Activated naive CD4-positive, alpha-beta T cell treated with anti-CD3 and anti-CD28 coated beads, Interleukin-2, amount 50 U/mL, for 24 hours (primary cell): ENCODE data around the gene ATP5F1A.
"Not testable (repeated sequence)": the region's sequence is repeated elsewhere in the genome, so short reads cannot be mapped to it uniquely, and the experiment has no call there.

Source experiments
- H3K27ac Mint-ChIP-seq: one replicate; pipeline ENCODE4 v1.8.0; 2021; ENCODE audit warnings: mild to moderate bottlenecking, mixed read lengths
- H3K27me3 Mint-ChIP-seq: one replicate; pipeline ENCODE4 v1.8.0; 2021; ENCODE audit warnings: mixed read lengths
- H3K36me3 Mint-ChIP-seq: one replicate; pipeline ENCODE4 v1.8.0; 2021; ENCODE audit warnings: mixed read lengths
- H3K4me1 Mint-ChIP-seq: one replicate; pipeline ENCODE4 v1.8.0; 2021; ENCODE audit warnings: mixed read lengths
- H3K4me3 Mint-ChIP-seq: one replicate; pipeline ENCODE4 v1.8.0; 2021; ENCODE audit warnings: mild to moderate bottlenecking, mixed read lengths
- H3K9me3 Mint-ChIP-seq: one replicate; pipeline ENCODE4 v1.8.0; 2021; ENCODE audit warnings: mixed read lengths

ATP5F1A gene

GRCh38 chr18:46067438-46068007 is 30.6 kb downstream of the ATP5F1A start:
- Mint-ChIP-seq H3K4me1 (peaks cover 30% of the 10 kb centered on the region), H3K27ac (no peak overlapping the region), H3K36me3 (no peaks in the 10 kb centered on the region), H3K27me3 (no peaks in the 10 kb centered on the region), H3K4me3 (no peak overlapping the region), H3K9me3 (no peaks in the 10 kb centered on the region)

GRCh38 chr18:46062781-46063180 is 35.3 kb downstream of the ATP5F1A start:
- H3K27me3 Mint-ChIP-seq = no peaks in the 10 kb centered on the region
- no peaks in the 10 kb centered on the region for H3K36me3 Mint-ChIP-seq
- peaks cover 9% of the 10 kb centered on the region for H3K4me1 Mint-ChIP-seq
- no peak overlapping the region for H3K4me3 Mint-ChIP-seq
- H3K9me3 Mint-ChIP-seq = no peaks in the 10 kb centered on the region
- no peak overlapping the region for H3K27ac Mint-ChIP-seq

- Mint-ChIP-seq H3K27me3 (no peaks in the 10 kb centered on the region), H3K36me3 (no peaks in the 10 kb centered on the region), H3K4me1 (peaks cover 6% of the 10 kb centered on the region), H3K27ac (no peak overlapping the region), H3K4me3 (no peak overlapping the region), H3K9me3 (no peaks in the 10 kb centered on the region)
These were observed 36.3 kb downstream of the ATP5F1A start for GRCh38 chr18:46061796-46062195.

DNA sequence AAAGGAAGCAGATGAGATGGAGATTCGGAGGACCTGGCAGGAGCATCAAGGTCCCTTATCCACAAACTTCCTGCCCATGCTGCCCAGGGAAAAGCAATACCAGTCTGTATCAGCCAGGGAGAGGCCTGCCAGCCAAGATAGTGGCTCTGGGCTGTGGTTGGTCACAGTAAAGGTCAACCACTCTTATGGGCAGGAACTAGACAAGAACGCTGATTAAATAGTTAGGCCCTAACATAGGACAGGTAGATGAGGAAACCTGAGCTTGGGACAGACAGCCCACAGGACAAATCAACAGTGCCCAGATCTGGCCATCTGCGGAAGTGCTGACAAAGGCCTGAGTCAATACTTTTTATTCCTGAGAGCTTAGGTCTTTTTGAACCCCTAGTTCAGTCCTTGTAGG is 36.7 kb downstream of the ATP5F1A start:
- Mint-ChIP-seq H3K9me3 (no peaks in the 10 kb centered on the region), H3K27me3 (no peaks in the 10 kb centered on the region), H3K36me3 (no peaks in the 10 kb centered on the region), H3K27ac (no peak overlapping the region), H3K4me3 (no peak overlapping the region), H3K4me1 (peaks cover 7% of the 10 kb centered on the region)

DNA sequence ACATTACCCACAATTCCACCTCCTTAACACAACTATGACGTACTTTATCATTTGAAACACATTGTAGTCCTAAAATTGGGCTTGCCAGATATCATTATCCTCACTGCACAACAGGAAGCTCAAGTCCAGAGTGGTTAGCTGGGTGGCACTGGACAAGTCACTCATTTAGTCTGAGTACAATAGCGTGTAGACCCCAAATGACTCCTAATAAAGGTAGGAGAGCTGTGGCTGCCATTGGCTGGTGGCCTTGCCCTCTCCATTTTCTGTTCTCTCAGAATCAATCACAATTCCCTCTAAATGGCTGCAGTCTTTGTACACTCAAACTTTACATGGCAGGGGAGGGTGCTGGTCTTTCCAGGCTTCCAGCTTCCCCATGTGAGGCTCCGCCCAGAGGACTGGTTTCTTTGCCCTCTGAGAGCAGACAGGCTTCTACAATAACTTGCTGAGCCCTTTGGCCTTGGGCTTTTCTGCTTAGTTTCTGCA is 37.7 kb downstream of the ATP5F1A start:
- Mint-ChIP-seq H3K27ac (no peak overlapping the region), H3K36me3 (no peaks in the 10 kb centered on the region), H3K9me3 (no peaks in the 10 kb centered on the region), H3K4me1 (peaks cover 17% of the 10 kb centered on the region), H3K4me3 (no peak overlapping the region), H3K27me3 (no peaks in the 10 kb centered on the region)

- H3K27me3 Mint-ChIP-seq = no peaks in the 10 kb centered on the region
- H3K9me3 Mint-ChIP-seq = no peaks in the 10 kb centered on the region
- H3K36me3 Mint-ChIP-seq = peaks cover 2% of the 10 kb centered on the region
- peak overlapping the region; percentile 59 for H3K27ac Mint-ChIP-seq
- peak overlapping the region; percentile 52 for H3K4me3 Mint-ChIP-seq
- H3K4me1 Mint-ChIP-seq = peaks cover 45% of the 10 kb centered on the region
These were observed 42.3 kb downstream of the ATP5F1A start for GRCh38 chr18:46055838-46056230.

- H3K36me3 Mint-ChIP-seq = peaks cover 2% of the 10 kb centered on the region
- peak overlapping the region; percentile 59 for H3K27ac Mint-ChIP-seq
- H3K27me3 Mint-ChIP-seq = no peaks in the 10 kb centered on the region
- H3K4me1 Mint-ChIP-seq = peaks cover 45% of the 10 kb centered on the region
- no peaks in the 10 kb centered on the region for H3K9me3 Mint-ChIP-seq
- peak overlapping the region; percentile 52 for H3K4me3 Mint-ChIP-seq
These were observed 42.9 kb downstream of the ATP5F1A start for GRCh38 chr18:46054956-46055837.

- H3K9me3 Mint-ChIP-seq = no peaks in the 10 kb centered on the region
- no peak overlapping the region for H3K27ac Mint-ChIP-seq
- H3K36me3 Mint-ChIP-seq = peaks cover 3% of the 10 kb centered on the region
- peaks cover 48% of the 10 kb centered on the region for H3K4me1 Mint-ChIP-seq
- no peak overlapping the region for H3K4me3 Mint-ChIP-seq
- H3K27me3 Mint-ChIP-seq = no peaks in the 10 kb centered on the region
These were observed 44.6 kb downstream of the ATP5F1A start for GRCh38 chr18:46053368-46054095.

DNA sequence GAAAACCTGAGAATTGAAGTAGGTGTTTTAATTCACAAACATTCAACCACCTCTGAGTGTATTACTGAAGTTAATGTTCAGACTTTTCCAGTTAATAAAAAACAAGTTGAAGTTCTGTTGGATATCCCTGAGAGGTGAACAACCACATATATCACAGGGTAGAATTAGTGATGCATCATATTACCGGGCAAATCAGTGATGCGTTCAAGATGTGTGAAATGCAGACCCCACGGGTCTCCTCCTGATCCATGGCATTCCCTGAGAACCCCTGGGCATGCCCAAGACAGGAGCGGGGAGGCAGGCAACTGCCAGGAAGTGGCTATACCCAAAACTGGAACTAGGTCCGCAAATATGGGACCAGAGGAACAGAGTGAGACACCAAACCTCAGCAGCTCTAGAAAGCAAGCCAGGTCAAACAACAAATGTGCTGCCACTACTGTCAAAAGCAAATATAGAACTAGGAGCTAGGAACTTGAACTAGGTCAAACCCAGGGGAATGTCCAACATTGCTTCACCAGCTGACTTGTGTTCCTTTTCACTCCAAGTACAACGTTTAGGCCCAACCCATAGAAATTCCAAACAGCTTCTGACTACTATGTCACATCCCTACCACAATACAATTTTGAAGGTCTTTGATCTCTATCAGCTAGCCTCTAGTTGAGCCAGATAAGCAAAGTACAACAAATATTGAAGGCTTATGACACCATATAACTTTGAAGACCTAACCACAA is 46.2 kb downstream of the ATP5F1A start:
- no peak overlapping the region for H3K27ac Mint-ChIP-seq
- H3K4me3 Mint-ChIP-seq = no peak overlapping the region
- no peaks in the 10 kb centered on the region for H3K9me3 Mint-ChIP-seq
- H3K4me1 Mint-ChIP-seq = peaks cover 51% of the 10 kb centered on the region
- H3K36me3 Mint-ChIP-seq = peaks cover 3% of the 10 kb centered on the region
- H3K27me3 Mint-ChIP-seq = no peaks in the 10 kb centered on the region

DNA sequence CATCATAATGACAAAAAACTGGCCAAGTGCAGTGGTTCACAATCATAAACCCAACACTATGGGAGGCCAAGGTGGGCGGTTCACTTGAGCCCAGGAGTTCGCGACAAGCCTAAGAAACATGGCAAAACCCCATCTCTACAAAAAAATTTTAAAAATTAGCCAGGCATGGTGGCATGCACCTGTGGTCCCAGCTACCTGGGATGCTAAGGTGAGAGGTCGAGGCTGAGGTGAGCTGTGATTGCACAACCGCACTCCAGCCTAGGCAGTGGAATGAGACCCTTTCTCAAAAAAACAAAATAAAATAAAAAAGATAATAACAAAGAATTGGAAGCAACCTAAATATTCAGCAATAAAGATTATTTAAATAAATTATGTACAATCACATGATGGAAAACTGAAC is 47.8 kb downstream of the ATP5F1A start:
- H3K4me3 Mint-ChIP-seq = no peak overlapping the region
- peaks cover 48% of the 10 kb centered on the region for H3K4me1 Mint-ChIP-seq
- no peak overlapping the region for H3K27ac Mint-ChIP-seq
- H3K36me3 Mint-ChIP-seq = peaks cover 3% of the 10 kb centered on the region
- no peaks in the 10 kb centered on the region for H3K9me3 Mint-ChIP-seq
- H3K27me3 Mint-ChIP-seq = no peaks in the 10 kb centered on the region

DNA sequence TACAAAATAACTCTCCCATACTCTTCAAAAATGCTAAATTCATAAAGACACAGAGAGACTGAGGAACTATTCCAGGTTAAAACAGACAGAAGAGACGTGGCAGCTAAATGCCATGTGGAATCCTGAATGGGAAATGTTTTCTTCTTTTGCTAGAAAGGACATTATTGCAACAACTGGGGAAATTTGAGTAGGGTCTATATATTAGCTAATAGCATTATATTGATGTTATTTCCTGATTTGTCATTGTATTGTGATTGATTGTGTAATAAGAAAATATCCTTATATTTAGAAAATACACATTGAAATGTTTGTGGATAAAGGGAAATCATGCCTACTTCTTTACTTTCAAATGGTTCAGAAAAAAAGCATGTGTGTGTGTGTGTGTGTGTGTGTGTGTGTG is 49.5 kb downstream of the ATP5F1A start:
- no peaks in the 10 kb centered on the region for H3K27me3 Mint-ChIP-seq
- H3K9me3 Mint-ChIP-seq = no peaks in the 10 kb centered on the region
- no peak overlapping the region for H3K27ac Mint-ChIP-seq
- no peak overlapping the region for H3K4me3 Mint-ChIP-seq
- H3K36me3 Mint-ChIP-seq = peaks cover 3% of the 10 kb centered on the region
- peaks cover 36% of the 10 kb centered on the region for H3K4me1 Mint-ChIP-seq

GRCh38 chr18:46047369-46047768 is 50.7 kb downstream of the ATP5F1A start:
- peaks cover 36% of the 10 kb centered on the region for H3K4me1 Mint-ChIP-seq
- not testable (repeated sequence) for H3K4me3 Mint-ChIP-seq, H3K27me3 Mint-ChIP-seq, H3K36me3 Mint-ChIP-seq, H3K9me3 Mint-ChIP-seq, H3K27ac Mint-ChIP-seq

- H3K36me3 Mint-ChIP-seq = peaks cover 1% of the 10 kb centered on the region
- H3K27me3 Mint-ChIP-seq = no peaks in the 10 kb centered on the region
- no peak overlapping the region for H3K4me3 Mint-ChIP-seq
- H3K9me3 Mint-ChIP-seq = no peaks in the 10 kb centered on the region
- H3K4me1 Mint-ChIP-seq = peaks cover 38% of the 10 kb centered on the region
- no peak overlapping the region for H3K27ac Mint-ChIP-seq
These were observed 51.4 kb downstream of the ATP5F1A start for GRCh38 chr18:46046688-46047087.

- no peaks in the 10 kb centered on the region for H3K9me3 Mint-ChIP-seq
These were observed 52.0 kb downstream of the ATP5F1A start for GRCh38 chr18:46046126-46046525.

GRCh38 chr18:46042571-46043123 is 55.4 kb downstream of the ATP5F1A start:
- H3K4me1 Mint-ChIP-seq = peaks cover 53% of the 10 kb centered on the region
- no peaks in the 10 kb centered on the region for H3K9me3 Mint-ChIP-seq
- H3K27ac Mint-ChIP-seq = peak overlapping the region; percentile 68
- peaks cover 10% of the 10 kb centered on the region for H3K36me3 Mint-ChIP-seq
- no peaks in the 10 kb centered on the region for H3K27me3 Mint-ChIP-seq
- H3K4me3 Mint-ChIP-seq = peak overlapping the region; percentile 30

More at GRCh38 chr18:46046126-46046525, 52.0 kb downstream of the ATP5F1A start:
- H3K27ac Mint-ChIP-seq = no peak overlapping the region
- H3K4me1 Mint-ChIP-seq = peaks cover 39% of the 10 kb centered on the region
- no peak overlapping the region for H3K4me3 Mint-ChIP-seq
- no peaks in the 10 kb centered on the region for H3K27me3 Mint-ChIP-seq
- H3K36me3 Mint-ChIP-seq = peaks cover 1% of the 10 kb centered on the region
